KMS-11 (cell line): ENCODE results near the gene SREBF2.

Source experiments
- H2AFZ ChIP-seq: fragments of 200-600 bp; sonication (generic); 2 replicates; pipeline ENCODE4 v1.6.1; 2016; ENCODE audit warnings: antibody characterized with exemption, mixed run types, low read depth
- H3K27ac ChIP-seq: fragments of 200-600 bp; sonication (generic); 2 replicates; pipeline ENCODE4 v1.6.1; 2016; ENCODE audit warnings: mild to moderate bottlenecking, mixed run types
- H3K27me3 ChIP-seq: fragments of 200-600 bp; sonication (generic); 2 replicates; pipeline ENCODE4 v1.6.1; 2017; ENCODE audit warnings: mild to moderate bottlenecking, low read depth, mixed run types, moderate library complexity; ENCODE audit not compliant: insufficient read depth
- H3K36me3 ChIP-seq: fragments of 200-600 bp; sonication (generic); 2 replicates; pipeline ENCODE4 v1.6.1; 2017; ENCODE audit warnings: mild to moderate bottlenecking, mixed run types; ENCODE audit not compliant: insufficient read depth
- H3K4me1 ChIP-seq: fragments of 200-600 bp; sonication (generic); 2 replicates; pipeline ENCODE4 v1.6.1; 2016; ENCODE audit warnings: mild to moderate bottlenecking, low read depth, mixed run types; ENCODE audit not compliant: poor library complexity, severe bottlenecking
- H3K4me2 ChIP-seq: fragments of 200-600 bp; sonication (generic); 2 replicates; pipeline ENCODE4 v1.7.0; 2016; ENCODE audit warnings: mild to moderate bottlenecking, mixed run types
- H3K4me3 ChIP-seq: fragments of 200-600 bp; sonication (generic); IDR thresholded peaks from 2 replicates; pipeline ENCODE4 v1.6.1; 2017; ENCODE audit warnings: low read depth, low read length, mixed read lengths; ENCODE audit not compliant: insufficient read depth
- H3K79me2 ChIP-seq: fragments of 200-600 bp; sonication (generic); 2 replicates; pipeline ENCODE4 v1.6.1; 2016; ENCODE audit warnings: low read depth, mixed run types; ENCODE audit not compliant: insufficient read depth
- H3K9ac ChIP-seq: fragments of 200-600 bp; sonication (generic); 2 replicates; pipeline ENCODE4 v1.6.1; 2016; ENCODE audit warnings: mild to moderate bottlenecking, mixed run types
- H4K20me1 ChIP-seq: fragments of 200-600 bp; sonication (generic); 2 replicates; pipeline ENCODE4 v1.6.1; 2016; ENCODE audit warnings: mild to moderate bottlenecking, mixed run types; ENCODE audit not compliant: insufficient read depth
- TF ChIP-seq, protein P1 (sequence below): fragments of 200-600 bp; sonication (generic); conservative IDR thresholded peaks from 2 replicates; pipeline ENCODE4 v1.6.1; 2017; ENCODE audit warnings: low read depth, mild to moderate bottlenecking, antibody characterized with exemption, low read length, moderate library complexity, mixed read lengths

SREBF2 gene

GRCh38 chr22:41885516-41885915, 52.6 kb downstream of the SREBF2 start:
- Histone ChIP-seq H2AFZ (no peak overlapping the region), H3K27me3 (no peaks in the 10 kb centered on the region)

DNA sequence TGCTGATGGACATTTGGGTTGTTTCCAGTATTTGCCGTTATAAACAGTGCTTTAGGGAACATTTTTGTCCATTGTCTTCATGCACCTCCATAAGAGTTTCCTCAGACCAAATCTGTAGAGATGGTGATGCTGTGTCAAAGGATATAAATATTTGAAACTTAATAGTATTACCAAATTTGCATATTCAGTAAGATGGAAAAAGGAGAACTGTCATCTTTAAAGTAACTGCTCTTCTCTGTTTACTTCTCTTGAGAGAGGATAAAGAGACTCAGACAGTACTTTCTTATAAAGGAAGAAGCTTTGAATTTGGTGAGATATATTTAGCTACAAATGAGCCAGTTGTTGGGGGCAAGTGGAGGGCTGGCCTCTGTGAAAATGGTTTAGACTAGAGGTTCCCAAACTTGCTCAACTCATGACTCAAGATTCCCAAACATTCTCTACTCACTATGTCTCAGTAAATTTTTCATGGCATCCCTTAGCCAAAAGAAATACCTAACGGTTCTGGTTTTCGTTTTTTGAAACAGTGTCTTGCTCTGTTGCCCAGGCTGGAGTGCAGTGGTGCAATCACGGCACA, 55.8 kb downstream of the SREBF2 start:
- Histone ChIP-seq H3K27ac (no peak overlapping the region), H3K9ac (no peak overlapping the region), H3K79me2 (no peaks in the 10 kb centered on the region), H3K4me3 (no peak overlapping the region), H3K27me3 (no peaks in the 10 kb centered on the region), H4K20me1 (no peaks in the 10 kb centered on the region), H3K36me3 (no peaks in the 10 kb centered on the region; the same call in 1 of the 2 replicates), H2AFZ (no peak overlapping the region), H3K4me1 (no peaks in the 10 kb centered on the region), H3K4me2 (no peak overlapping the region)
- TF ChIP-seq, protein P1, sequence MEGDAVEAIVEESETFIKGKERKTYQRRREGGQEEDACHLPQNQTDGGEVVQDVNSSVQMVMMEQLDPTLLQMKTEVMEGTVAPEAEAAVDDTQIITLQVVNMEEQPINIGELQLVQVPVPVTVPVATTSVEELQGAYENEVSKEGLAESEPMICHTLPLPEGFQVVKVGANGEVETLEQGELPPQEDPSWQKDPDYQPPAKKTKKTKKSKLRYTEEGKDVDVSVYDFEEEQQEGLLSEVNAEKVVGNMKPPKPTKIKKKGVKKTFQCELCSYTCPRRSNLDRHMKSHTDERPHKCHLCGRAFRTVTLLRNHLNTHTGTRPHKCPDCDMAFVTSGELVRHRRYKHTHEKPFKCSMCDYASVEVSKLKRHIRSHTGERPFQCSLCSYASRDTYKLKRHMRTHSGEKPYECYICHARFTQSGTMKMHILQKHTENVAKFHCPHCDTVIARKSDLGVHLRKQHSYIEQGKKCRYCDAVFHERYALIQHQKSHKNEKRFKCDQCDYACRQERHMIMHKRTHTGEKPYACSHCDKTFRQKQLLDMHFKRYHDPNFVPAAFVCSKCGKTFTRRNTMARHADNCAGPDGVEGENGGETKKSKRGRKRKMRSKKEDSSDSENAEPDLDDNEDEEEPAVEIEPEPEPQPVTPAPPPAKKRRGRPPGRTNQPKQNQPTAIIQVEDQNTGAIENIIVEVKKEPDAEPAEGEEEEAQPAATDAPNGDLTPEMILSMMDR, result no peak

More at GRCh38 chr22:41885516-41885915, 52.6 kb downstream of the SREBF2 start:
- no peak overlapping the region for H3K27ac ChIP-seq
- H3K9ac ChIP-seq, result no peak overlapping the region
- H3K36me3 ChIP-seq, result no peaks in the 10 kb centered on the region; the same call in 1 of the 2 replicates
- H3K4me3 ChIP-seq, result no peak overlapping the region
- H4K20me1 ChIP-seq, result no peaks in the 10 kb centered on the region
- no peaks in the 10 kb centered on the region for H3K4me1 ChIP-seq
- H3K4me2 ChIP-seq, result no peak overlapping the region
- H3K79me2 ChIP-seq, result no peaks in the 10 kb centered on the region
- TF ChIP-seq, protein P1, result no peak

DNA sequence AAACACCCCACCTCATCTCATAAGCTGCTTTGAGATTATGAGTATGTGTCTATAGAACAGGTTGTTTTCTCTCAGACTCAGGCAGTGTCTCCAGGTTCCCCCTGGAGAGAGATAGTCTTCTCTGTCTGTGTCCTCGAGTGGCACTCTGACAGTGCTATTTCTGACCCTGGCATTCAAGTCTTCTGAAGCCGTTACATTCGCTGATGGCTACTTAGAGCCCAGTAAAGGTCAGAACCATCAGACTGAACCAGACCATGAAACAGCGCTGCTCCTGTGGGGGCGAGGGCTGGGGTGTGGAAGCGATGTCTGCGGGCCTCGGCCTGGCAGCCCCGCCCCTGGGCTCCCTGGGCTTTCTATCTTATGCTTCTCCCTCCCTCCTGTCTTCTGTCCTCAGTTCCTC, 58.5 kb downstream of the SREBF2 start:
- Histone ChIP-seq H3K4me2 (no peak overlapping the region), H3K79me2 (no peaks in the 10 kb centered on the region), H4K20me1 (no peaks in the 10 kb centered on the region), H2AFZ (no peak overlapping the region), H3K9ac (no peak overlapping the region), H3K27ac (no peak overlapping the region), H3K4me3 (no peak overlapping the region), H3K27me3 (no peaks in the 10 kb centered on the region), H3K36me3 (no peaks in the 10 kb centered on the region), H3K4me1 (no peaks in the 10 kb centered on the region)
- TF ChIP-seq, protein P1, result no peak

GRCh38 chr22:41892721-41893120, 59.8 kb downstream of the SREBF2 start:
- H3K4me1 ChIP-seq, result no peaks in the 10 kb centered on the region
- no peak overlapping the region for H3K4me3 ChIP-seq
- no peak overlapping the region for H3K27ac ChIP-seq
- no peak overlapping the region for H3K9ac ChIP-seq
- no peak overlapping the region for H2AFZ ChIP-seq
- no peaks in the 10 kb centered on the region for H3K36me3 ChIP-seq
- H3K79me2 ChIP-seq, result no peaks in the 10 kb centered on the region
- H4K20me1 ChIP-seq, result no peaks in the 10 kb centered on the region
- H3K27me3 ChIP-seq, result no peaks in the 10 kb centered on the region
- H3K4me2 ChIP-seq, result no peak overlapping the region
- TF ChIP-seq, protein P1, result no peak
